ENCODE results near the gene TANC1. TPM values are rescaled to one million over a fixed set of nuclear protein-coding genes. Genes with fewer than 3 reads are reported as not detected.

The TANC1 gene
- total RNA-seq, 1 experiment from 2014 or later, result not detected

- Histone ChIP-seq H3K9ac (ENCODE audit: low read length) (no peak overlapping the region), H3K4me2 (ENCODE audit: low read depth, low read length, poor library complexity, severe bottlenecking) (no peak overlapping the region), H3K4me1 (ENCODE audit: low read length) (no peaks in the 10 kb centered on the region), H3K9me2 (replicated peaks; ENCODE audit: insufficient read depth, low read length) (no peaks in the 10 kb centered on the region), H3K79me2 (ENCODE audit: low read length) (no peaks in the 10 kb centered on the region), H3K27ac (ENCODE audit: low read length) (no peak overlapping the region), H3K9me3 (ENCODE audit: low read length) (no peaks in the 10 kb centered on the region), H2AFZ (ENCODE audit: low read length) (no peak overlapping the region), H4K20me1 (ENCODE audit: insufficient read depth, low read depth, low read length) (no peaks in the 10 kb centered on the region), H3K36me3 (ENCODE audit: insufficient read depth, low read length) (no peaks in the 10 kb centered on the region), H3K27me3 (ENCODE audit: low read length) (no peaks in the 10 kb centered on the region), H3K4me3 (ENCODE audit: low read length) (no peak overlapping the region)
- DNase-seq, result no peak
Measured at GRCh38 chr2:159076241-159076640, 107.8 kb downstream of the TANC1 start.

- no peak overlapping the region for H2AFZ ChIP-seq (ENCODE audit: low read length)
- no peaks in the 10 kb centered on the region for H3K27me3 ChIP-seq (ENCODE audit: low read length)
- no peaks in the 10 kb centered on the region for H3K4me1 ChIP-seq (ENCODE audit: low read length)
- no peaks in the 10 kb centered on the region for H3K9me3 ChIP-seq (ENCODE audit: low read length)
- H3K4me2 ChIP-seq (ENCODE audit: low read depth, low read length, poor library complexity, severe bottlenecking), result no peak overlapping the region
- H3K27ac ChIP-seq (ENCODE audit: low read length), result no peak overlapping the region
- H3K9ac ChIP-seq (ENCODE audit: low read length), result no peak overlapping the region
- no peak for DNase-seq
- H4K20me1 ChIP-seq (ENCODE audit: insufficient read depth, low read depth, low read length), result no peaks in the 10 kb centered on the region
- H3K9me2 ChIP-seq (replicated peaks; ENCODE audit: insufficient read depth, low read length), result no peaks in the 10 kb centered on the region
- H3K4me3 ChIP-seq (ENCODE audit: low read length), result no peak overlapping the region
- H3K36me3 ChIP-seq (ENCODE audit: insufficient read depth, low read length), result no peaks in the 10 kb centered on the region
- no peaks in the 10 kb centered on the region for H3K79me2 ChIP-seq (ENCODE audit: low read length)
Measured at GRCh38 chr2:159077869-159078268, 109.4 kb downstream of the TANC1 start.

- Histone ChIP-seq H3K27me3 (ENCODE audit: low read length) (no peaks in the 10 kb centered on the region), H3K27ac (ENCODE audit: low read length) (no peak overlapping the region), H3K4me1 (ENCODE audit: low read length) (no peaks in the 10 kb centered on the region), H3K9me2 (replicated peaks; ENCODE audit: insufficient read depth, low read length) (no peaks in the 10 kb centered on the region), H3K9ac (ENCODE audit: low read length) (no peak overlapping the region), H3K9me3 (ENCODE audit: low read length) (no peaks in the 10 kb centered on the region), H4K20me1 (ENCODE audit: insufficient read depth, low read depth, low read length) (no peaks in the 10 kb centered on the region), H3K4me2 (ENCODE audit: low read depth, low read length, poor library complexity, severe bottlenecking) (no peak overlapping the region), H2AFZ (ENCODE audit: low read length) (no peak overlapping the region), H3K4me3 (ENCODE audit: low read length) (no peak overlapping the region), H3K36me3 (ENCODE audit: insufficient read depth, low read length) (no peaks in the 10 kb centered on the region), H3K79me2 (ENCODE audit: low read length) (no peaks in the 10 kb centered on the region)
- DNase-seq, result no peak
Measured at GRCh38 chr2:159078443-159078842, 110.0 kb downstream of the TANC1 start.

GRCh38 chr2:159080641-159081040 is 112.2 kb downstream of the TANC1 start:
- no peaks in the 10 kb centered on the region for H3K9me3 ChIP-seq (ENCODE audit: low read length)
- H3K4me3 ChIP-seq (ENCODE audit: low read length), result no peak overlapping the region
- no peaks in the 10 kb centered on the region for H3K79me2 ChIP-seq (ENCODE audit: low read length)
- H3K4me2 ChIP-seq (ENCODE audit: low read depth, low read length, poor library complexity, severe bottlenecking), result no peak overlapping the region
- no peaks in the 10 kb centered on the region for H3K36me3 ChIP-seq (ENCODE audit: insufficient read depth, low read length)
- no peaks in the 10 kb centered on the region for H3K27me3 ChIP-seq (ENCODE audit: low read length)
- no peak overlapping the region for H3K9ac ChIP-seq (ENCODE audit: low read length)
- no peak overlapping the region for H2AFZ ChIP-seq (ENCODE audit: low read length)
- H3K9me2 ChIP-seq (replicated peaks; ENCODE audit: insufficient read depth, low read length), result no peaks in the 10 kb centered on the region
- H4K20me1 ChIP-seq (ENCODE audit: insufficient read depth, low read depth, low read length), result no peaks in the 10 kb centered on the region
- no peak for DNase-seq
- H3K27ac ChIP-seq (ENCODE audit: low read length), result no peak overlapping the region
- no peaks in the 10 kb centered on the region for H3K4me1 ChIP-seq (ENCODE audit: low read length)

GRCh38 chr2:159082119-159082518 is 113.7 kb downstream of the TANC1 start:
- H4K20me1 ChIP-seq (ENCODE audit: insufficient read depth, low read depth, low read length), result no peaks in the 10 kb centered on the region
- H3K9me2 ChIP-seq (replicated peaks; ENCODE audit: insufficient read depth, low read length), result no peaks in the 10 kb centered on the region
- H3K27ac ChIP-seq (ENCODE audit: low read length), result no peak overlapping the region
- H3K4me3 ChIP-seq (ENCODE audit: low read length), result no peak overlapping the region
- H3K27me3 ChIP-seq (ENCODE audit: low read length), result no peaks in the 10 kb centered on the region
- DNase-seq, result no peak
- no peaks in the 10 kb centered on the region for H3K4me1 ChIP-seq (ENCODE audit: low read length)
- H3K9ac ChIP-seq (ENCODE audit: low read length), result no peak overlapping the region
- no peak overlapping the region for H3K4me2 ChIP-seq (ENCODE audit: low read depth, low read length, poor library complexity, severe bottlenecking)
- no peaks in the 10 kb centered on the region for H3K36me3 ChIP-seq (ENCODE audit: insufficient read depth, low read length)
- H3K79me2 ChIP-seq (ENCODE audit: low read length), result no peaks in the 10 kb centered on the region
- H3K9me3 ChIP-seq (ENCODE audit: low read length), result no peaks in the 10 kb centered on the region
- H2AFZ ChIP-seq (ENCODE audit: low read length), result no peak overlapping the region

- H3K9ac ChIP-seq (ENCODE audit: low read length), result no peak overlapping the region
- H3K4me2 ChIP-seq (ENCODE audit: low read depth, low read length, poor library complexity, severe bottlenecking), result no peak overlapping the region
- no peak overlapping the region for H2AFZ ChIP-seq (ENCODE audit: low read length)
- no peaks in the 10 kb centered on the region for H3K9me2 ChIP-seq (replicated peaks; ENCODE audit: insufficient read depth, low read length)
- no peak overlapping the region for H3K27ac ChIP-seq (ENCODE audit: low read length)
- H3K79me2 ChIP-seq (ENCODE audit: low read length), result no peaks in the 10 kb centered on the region
- no peak overlapping the region for H3K4me3 ChIP-seq (ENCODE audit: low read length)
- no peaks in the 10 kb centered on the region for H4K20me1 ChIP-seq (ENCODE audit: insufficient read depth, low read depth, low read length)
- H3K36me3 ChIP-seq (ENCODE audit: insufficient read depth, low read length), result no peaks in the 10 kb centered on the region
- H3K9me3 ChIP-seq (ENCODE audit: low read length), result no peaks in the 10 kb centered on the region
- no peaks in the 10 kb centered on the region for H3K4me1 ChIP-seq (ENCODE audit: low read length)
- no peak for DNase-seq
- no peaks in the 10 kb centered on the region for H3K27me3 ChIP-seq (ENCODE audit: low read length)
Measured at GRCh38 chr2:159084384-159085370, 116.2 kb downstream of the TANC1 start.

GRCh38 chr2:159086342-159086741 is 117.9 kb downstream of the TANC1 start:
- Histone ChIP-seq H3K9me2 (replicated peaks; ENCODE audit: insufficient read depth, low read length) (no peaks in the 10 kb centered on the region), H3K27me3 (ENCODE audit: low read length) (no peaks in the 10 kb centered on the region), H3K4me1 (ENCODE audit: low read length) (no peaks in the 10 kb centered on the region), H4K20me1 (ENCODE audit: insufficient read depth, low read depth, low read length) (no peaks in the 10 kb centered on the region), H3K9ac (ENCODE audit: low read length) (no peak overlapping the region), H3K36me3 (ENCODE audit: insufficient read depth, low read length) (no peaks in the 10 kb centered on the region), H3K79me2 (ENCODE audit: low read length) (no peaks in the 10 kb centered on the region), H3K9me3 (ENCODE audit: low read length) (no peaks in the 10 kb centered on the region), H3K4me2 (ENCODE audit: low read depth, low read length, poor library complexity, severe bottlenecking) (no peak overlapping the region), H2AFZ (ENCODE audit: low read length) (no peak overlapping the region), H3K4me3 (ENCODE audit: low read length) (no peak overlapping the region), H3K27ac (ENCODE audit: low read length) (no peak overlapping the region)
- DNase-seq, result no peak

- no peak overlapping the region for H3K4me3 ChIP-seq (ENCODE audit: low read length)
- no peaks in the 10 kb centered on the region for H4K20me1 ChIP-seq (ENCODE audit: insufficient read depth, low read depth, low read length)
- no peak overlapping the region for H3K4me2 ChIP-seq (ENCODE audit: low read depth, low read length, poor library complexity, severe bottlenecking)
- no peak for DNase-seq
- H3K27ac ChIP-seq (ENCODE audit: low read length), result no peak overlapping the region
- no peak overlapping the region for H2AFZ ChIP-seq (ENCODE audit: low read length)
- H3K9ac ChIP-seq (ENCODE audit: low read length), result no peak overlapping the region
- H3K4me1 ChIP-seq (ENCODE audit: low read length), result no peaks in the 10 kb centered on the region
- H3K27me3 ChIP-seq (ENCODE audit: low read length), result no peaks in the 10 kb centered on the region
- H3K36me3 ChIP-seq (ENCODE audit: insufficient read depth, low read length), result no peaks in the 10 kb centered on the region
- no peaks in the 10 kb centered on the region for H3K79me2 ChIP-seq (ENCODE audit: low read length)
- no peaks in the 10 kb centered on the region for H3K9me3 ChIP-seq (ENCODE audit: low read length)
- no peaks in the 10 kb centered on the region for H3K9me2 ChIP-seq (replicated peaks; ENCODE audit: insufficient read depth, low read length)
Measured at GRCh38 chr2:159086826-159087225, 118.4 kb downstream of the TANC1 start.
